Measurements from ENCODE around the gene ANHX.

- TF ChIP-seq CTCF (IDR thresholded peaks at IDR 0.05; ENCODE audit: control extremely low read depth in 1 of 3, insufficient read depth in 1 of 3, low read depth in 1 of 3, low read length in 3 of 3) (no peak), EZH2 (IDR thresholded peaks at IDR 0.05; ENCODE audit: low read depth, low read length, severe bottlenecking) (no peak), SRF (IDR thresholded peaks at IDR 0.05; ENCODE audit: low read depth, low read length) (no peak), EP300 (IDR thresholded peaks at IDR 0.05; ENCODE audit: borderline replicate concordance in 1 of 2, low read depth in 2 of 2, low read length in 2 of 2) (no peak), RFX5 (IDR thresholded peaks at IDR 0.05; ENCODE audit: borderline replicate concordance, low read depth, low read length) (no peak), MAX (IDR thresholded peaks at IDR 0.05) (no peak), RAD21 (IDR thresholded peaks at IDR 0.05 in 1 of 2, conservative IDR thresholded peaks at IDR 0.05 in 1 of 2; ENCODE audit: low read depth in 2 of 2, low read length in 2 of 2) (no peak), POLR2A (IDR thresholded peaks at IDR 0.05; ENCODE audit: control extremely low read depth in 1 of 2, low read depth in 2 of 2, low read length in 2 of 2) (no peak), GABPA (IDR thresholded peaks at IDR 0.05; ENCODE audit: borderline replicate concordance, insufficient read depth, low read length) (no peak)
Measured at GRCh38 chr12:133236556-133236955, 879 bp upstream of the ANHX start.

Measured in H1 (cell line).